Limb (tissue), 2 donors: ENCODE measurements around the gene RPP21.

Experiments
- DNase-seq, 2 donors: peaks; one replicate each; pipeline ENCODE4 v3.0.0-alpha.2; 2016; ENCODE audit errors: extremely low spot score in 2 of 2

The RPP21 gene

DNA sequence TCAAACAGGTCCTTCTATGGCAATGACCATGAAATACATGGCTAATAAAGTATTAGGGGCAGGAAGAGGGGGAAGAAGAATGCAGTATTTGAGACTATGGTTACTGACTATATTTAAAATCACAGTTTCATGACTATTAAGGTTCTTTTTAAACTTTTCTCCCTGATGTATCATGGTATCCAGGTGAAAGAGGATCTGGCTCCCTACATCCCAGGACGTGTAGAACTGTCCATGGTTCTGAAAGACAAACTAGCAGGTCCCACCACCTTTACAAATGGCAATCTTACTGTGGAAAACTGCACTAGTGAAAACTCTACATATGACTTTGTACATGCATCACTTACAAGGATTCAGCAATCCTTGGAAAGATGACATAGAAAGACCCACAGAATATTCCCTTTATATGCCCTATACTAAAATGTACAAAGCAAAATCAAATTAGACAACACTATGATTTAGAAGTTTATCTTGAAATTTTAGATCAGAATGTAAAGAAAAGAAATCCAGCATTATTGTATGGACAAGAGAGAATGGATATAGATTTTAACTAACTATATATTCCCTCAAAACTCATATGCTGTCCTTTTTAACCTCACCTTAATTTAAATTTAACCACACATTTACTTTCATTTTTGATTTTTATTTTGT lies 33.5 kb downstream of the RPP21 start:
- DNase-seq, result no peak

DNA sequence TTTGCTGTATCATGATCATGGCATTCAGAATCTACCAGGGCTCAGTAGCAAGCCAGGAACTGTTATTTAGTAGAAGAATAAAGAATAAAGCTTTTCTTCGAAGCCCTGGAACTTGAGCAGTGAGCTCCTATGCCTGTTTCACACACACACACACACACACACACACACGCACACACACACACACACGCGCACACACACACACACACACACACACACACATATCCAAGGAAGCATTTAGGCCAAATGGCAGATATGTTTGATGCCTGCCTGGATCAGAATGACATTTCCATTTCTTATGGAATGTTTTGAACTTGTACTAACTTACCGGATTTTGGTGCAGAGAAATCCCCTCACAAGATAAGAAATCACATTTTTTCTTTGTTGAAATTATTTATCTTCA lies 35.5 kb downstream of the RPP21 start:
- DNase-seq, result no peak

DNA sequence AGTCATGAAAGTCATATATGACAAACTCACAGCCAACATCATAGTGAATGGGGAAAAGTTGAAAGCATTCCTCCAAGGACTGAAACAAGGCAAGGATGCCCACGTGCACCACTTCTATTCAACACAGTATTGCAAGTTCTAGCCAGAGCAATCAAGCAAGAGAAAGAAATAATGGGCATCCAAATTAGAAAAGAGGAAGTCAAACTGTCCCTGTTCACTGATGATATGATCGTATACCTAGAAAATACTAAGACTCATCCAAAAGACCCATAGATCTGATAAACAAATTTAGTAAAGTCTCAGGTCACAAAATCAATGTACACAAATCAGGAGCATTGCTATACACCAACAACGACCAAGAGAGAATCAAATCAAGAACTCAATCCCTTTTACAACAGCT lies 41.2 kb downstream of the RPP21 start:
- no peak for DNase-seq

DNA sequence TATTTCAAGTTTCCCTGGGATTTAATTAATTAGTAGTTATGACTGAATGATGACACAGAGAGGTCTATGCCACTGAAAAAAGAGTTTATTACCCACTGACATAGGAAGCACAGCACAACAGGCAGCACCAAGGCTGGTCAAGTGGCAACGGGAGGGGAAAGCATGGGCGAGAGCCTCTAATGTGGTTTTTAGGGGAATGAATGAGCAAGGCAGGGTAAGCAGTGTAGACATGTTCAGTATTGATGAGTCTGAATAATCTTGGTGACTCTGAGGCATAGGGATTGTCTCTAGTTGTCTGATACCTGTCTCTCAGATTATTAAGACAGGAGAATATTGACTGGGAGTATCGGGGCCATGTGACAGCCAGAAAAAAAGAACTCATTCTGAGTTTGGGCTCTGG lies 46.3 kb downstream of the RPP21 start:
- no peak for DNase-seq

DNA sequence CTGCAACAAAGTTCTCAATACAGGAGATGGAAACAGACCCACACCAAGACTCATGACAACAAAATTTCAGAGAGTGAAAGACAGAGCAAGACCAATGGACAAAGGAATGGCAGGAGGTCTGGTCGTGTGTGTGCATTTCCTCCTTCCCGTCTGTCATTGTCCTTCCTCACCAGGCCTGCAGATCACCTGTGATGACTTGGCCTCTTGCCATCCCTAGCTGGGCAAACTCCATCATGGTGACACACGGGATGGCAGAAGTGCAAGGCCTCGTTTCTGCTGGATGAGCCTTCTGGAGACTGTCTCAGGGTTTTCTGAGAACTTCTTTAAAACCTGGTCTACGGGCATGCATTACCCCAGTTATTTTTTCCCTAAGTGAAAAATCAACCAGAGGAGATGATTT lies 49.2 kb downstream of the RPP21 start:
- DNase-seq, result no peak
